DMS153 treated with DMSO at 0.1 percent for 48 hours (cell line): ENCODE measurements around the gene KIF3B.
"Not testable (repeated sequence)": the region's sequence is repeated elsewhere in the genome, so short reads cannot be mapped to it uniquely, and the experiment has no call there.

ENCODE experiments used
- DNase-seq: peaks from one replicate; lab custom pipeline; 2025; ENCODE audit not compliant: unreplicated experiment; lab: John Stamatoyannopoulos, UW

KIF3B gene

GRCh38 chr20:32248043-32248442 lies 29.4 kb upstream of the KIF3B start:
- no peak for DNase-seq

GRCh38 chr20:32249030-32249738 lies 28.3 kb upstream of the KIF3B start:
- no peak for DNase-seq

DNA sequence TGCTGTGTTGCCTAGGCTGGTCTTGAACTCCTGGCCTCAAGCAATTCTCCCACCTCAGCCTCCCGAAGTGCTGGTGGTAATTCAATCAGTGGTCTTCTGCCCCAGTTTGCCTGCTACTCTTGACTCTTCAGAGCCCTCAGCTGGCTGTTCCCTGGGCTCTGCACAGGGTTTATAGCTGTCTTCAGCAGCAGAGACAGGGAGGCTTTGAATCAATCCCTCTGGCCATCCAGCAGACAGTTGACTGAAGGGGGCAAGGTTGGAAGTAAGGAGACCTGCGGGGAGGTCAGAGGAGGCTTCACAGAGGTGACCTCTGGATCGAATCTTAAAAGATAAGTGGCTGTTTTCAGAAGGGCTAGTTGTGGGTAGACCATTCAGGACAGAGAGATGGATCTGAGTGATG lies 26.0 kb upstream of the KIF3B start:
- DNase-seq, result no peak

DNA sequence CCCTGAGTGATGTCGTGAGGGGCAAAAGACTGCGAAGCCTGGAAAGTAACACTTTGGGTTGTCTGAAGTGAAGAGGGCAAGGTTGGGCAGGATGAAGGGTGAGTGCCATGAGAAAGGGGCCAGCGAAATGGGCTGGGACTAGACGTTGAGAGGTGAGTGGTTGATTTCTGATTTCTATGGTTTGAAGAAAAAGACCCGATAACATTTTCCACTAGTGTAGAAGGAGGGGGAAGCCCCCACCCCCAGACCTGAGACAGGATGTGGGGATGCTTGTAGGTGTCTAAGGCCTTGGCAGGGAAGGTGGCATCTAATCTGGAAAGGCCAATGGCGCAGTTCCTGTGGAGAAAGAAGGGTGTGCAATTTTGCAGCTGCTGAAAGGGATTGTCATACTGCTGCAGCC lies 25.3 kb upstream of the KIF3B start:
- no peak for DNase-seq

GRCh38 chr20:32260973-32261372 lies 16.5 kb upstream of the KIF3B start:
- DNase-seq, result not testable (repeated sequence)

- no peak for DNase-seq
Observed at GRCh38 chr20:32261644-32262043, 15.8 kb upstream of the KIF3B start.

DNA sequence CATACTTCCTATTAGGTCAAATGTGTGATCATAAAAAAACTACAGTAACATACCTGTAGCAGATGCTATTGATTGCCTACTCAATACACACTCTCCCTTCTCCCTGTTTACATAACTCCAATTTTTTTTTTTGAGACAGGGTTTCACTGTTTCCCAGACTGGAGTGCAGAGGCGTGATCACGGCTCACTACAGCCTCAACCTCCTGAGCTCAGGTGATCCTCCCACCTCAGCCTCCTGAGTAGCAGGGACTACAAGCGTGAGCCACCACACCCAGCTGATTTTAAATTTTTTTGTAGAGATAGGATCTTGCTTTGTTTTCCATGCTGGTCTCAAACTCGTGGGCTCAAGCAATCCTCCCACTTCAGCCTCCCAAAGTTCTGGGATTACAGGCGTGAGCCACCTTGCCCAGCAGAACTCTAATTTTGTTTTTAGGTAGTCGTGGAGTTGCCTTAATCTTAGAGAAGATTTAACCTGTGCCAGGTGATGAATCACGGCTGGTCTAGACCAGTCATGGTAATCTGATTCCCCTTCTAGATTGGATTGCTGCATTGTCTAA lies 14.0 kb upstream of the KIF3B start:
- no peak for DNase-seq

DNA sequence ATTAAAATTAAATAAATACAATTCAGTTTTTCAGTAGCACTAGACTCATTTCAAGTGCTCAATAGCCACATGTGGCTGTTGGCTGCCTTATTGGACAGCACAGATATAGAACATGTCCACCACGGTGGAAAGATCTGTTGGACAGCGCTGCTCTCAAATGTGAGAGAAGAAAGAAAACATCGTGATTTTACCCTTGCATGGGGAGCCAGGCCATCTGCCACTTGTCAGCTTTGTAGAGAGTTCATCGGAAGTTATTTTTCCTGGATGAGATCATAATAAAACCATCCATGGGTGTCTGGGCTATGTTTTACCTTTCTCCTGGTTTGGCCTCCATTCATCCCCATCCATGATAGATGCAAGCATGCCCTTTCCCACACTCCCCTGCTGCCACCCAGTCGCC lies 5.8 kb upstream of the KIF3B start:
- DNase-seq, result no peak

GRCh38 chr20:32274359-32274758 lies 3.1 kb upstream of the KIF3B start:
- no peak for DNase-seq

GRCh38 chr20:32275163-32275562 lies 2.3 kb upstream of the KIF3B start:
- DNase-seq, result not testable (repeated sequence)

- DNase-seq, result no peak
Observed at GRCh38 chr20:32278199-32278643, 770 bp downstream of the KIF3B start.

DNA sequence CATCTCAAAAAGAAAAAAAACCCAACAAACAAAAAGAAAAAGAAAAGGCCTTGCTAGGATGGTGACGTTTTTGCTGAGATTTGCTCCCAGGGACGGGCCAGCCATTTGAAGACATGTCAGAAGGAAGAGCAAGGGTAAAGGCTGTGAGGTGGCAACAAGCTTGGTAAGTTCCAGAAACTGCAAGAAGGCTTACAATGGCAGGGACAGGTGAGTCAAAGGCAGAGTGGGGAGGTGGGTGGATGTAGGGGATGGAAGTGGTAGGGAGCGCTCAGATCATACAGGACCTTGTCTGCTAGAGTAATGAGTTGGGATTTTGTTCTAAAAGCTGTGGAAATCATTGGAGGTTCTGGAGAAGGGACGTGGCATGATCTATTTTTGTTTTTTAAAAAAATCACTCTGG lies 4.3 kb downstream of the KIF3B start:
- no peak for DNase-seq

GRCh38 chr20:32282461-32282860 lies 5.0 kb downstream of the KIF3B start:
- peak; percentile 67 for DNase-seq

DNA sequence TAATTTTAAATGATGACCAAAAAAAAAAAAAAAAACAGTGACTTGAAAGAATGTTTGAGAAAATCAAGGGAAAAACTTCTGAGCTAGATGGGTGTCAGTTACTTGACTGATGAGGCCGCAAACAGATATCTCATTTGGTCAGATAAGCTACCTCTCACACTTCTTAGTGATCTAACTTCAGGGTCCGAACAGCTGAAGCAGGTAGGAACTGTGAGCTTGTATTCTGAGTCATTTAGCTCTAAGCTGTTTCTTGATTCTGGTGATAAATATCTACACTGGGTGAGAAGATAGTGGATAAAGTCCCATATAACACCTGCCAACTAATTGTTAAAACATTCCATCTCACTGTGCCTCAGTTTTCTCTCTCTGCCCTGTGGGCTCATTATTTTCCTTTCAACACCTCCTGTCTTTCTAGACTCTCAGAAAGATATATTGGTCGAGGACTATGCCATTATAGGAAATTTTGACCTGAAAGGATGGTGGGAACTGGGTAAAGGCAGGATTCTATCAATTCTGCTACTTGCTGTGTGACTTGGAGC lies 7.7 kb downstream of the KIF3B start:
- no peak for DNase-seq

- no peak for DNase-seq
Observed at GRCh38 chr20:32285621-32286371, 8.3 kb downstream of the KIF3B start.

GRCh38 chr20:32287231-32287638 lies 9.8 kb downstream of the KIF3B start:
- no peak for DNase-seq

- no peak for DNase-seq
Observed at GRCh38 chr20:32288225-32288849, 10.9 kb downstream of the KIF3B start.

GRCh38 chr20:32289299-32289660 lies 11.8 kb downstream of the KIF3B start:
- not testable (repeated sequence) for DNase-seq

GRCh38 chr20:32289661-32290431 lies 12.4 kb downstream of the KIF3B start:
- no peak for DNase-seq

- DNase-seq, result no peak
Observed at GRCh38 chr20:32291166-32291565, 13.7 kb downstream of the KIF3B start.

- DNase-seq, result no peak
Observed at GRCh38 chr20:32292548-32292947, 15.1 kb downstream of the KIF3B start.
